Smooth muscle cell (in vitro differentiated cells): ENCODE measurements around the gene SGCE. TPM values are rescaled to one million over a fixed set of nuclear protein-coding genes. Genes with fewer than 3 reads are reported as not detected.

ENCODE experiments used
- DNase-seq: peaks from one replicate; lab custom pipeline; 2025; ENCODE audit not compliant: unreplicated experiment; lab: John Stamatoyannopoulos, UW
- H2AFZ ChIP-seq: fragments of 200-600 bp; sonication (generic); 2 replicates; pipeline ENCODE4 v1.6.0; 2016; ENCODE audit warnings: antibody characterized with exemption, low read depth, mild to moderate bottlenecking
- H3F3A ChIP-seq: fragments of 200-600 bp; sonication (generic); 2 replicates; pipeline ENCODE4 v1.6.0; 2017; ENCODE audit warnings: antibody characterized with exemption, low read depth
- H3K27ac ChIP-seq: fragments of 200-600 bp; sonication (generic); 2 replicates; pipeline ENCODE4 v1.5.1; 2016; ENCODE audit warnings: low read depth, mild to moderate bottlenecking
- H3K27me3 ChIP-seq: fragments of 200-600 bp; sonication (generic); 2 replicates; pipeline ENCODE4 v1.6.1; 2016; ENCODE audit warnings: low read depth, mild to moderate bottlenecking
- H3K36me3 ChIP-seq: fragments of 200-600 bp; sonication (generic); 2 replicates; pipeline ENCODE4 v1.5.1; 2016; ENCODE audit warnings: low read depth
- H3K4me1 ChIP-seq: fragments of 200-600 bp; sonication (generic); 2 replicates; pipeline ENCODE4 v1.5.1; 2016; ENCODE audit warnings: low read depth
- H3K4me2 ChIP-seq: fragments of 200-600 bp; sonication (generic); 2 replicates; pipeline ENCODE4 v1.6.0; 2016; ENCODE audit warnings: mild to moderate bottlenecking
- H3K4me3 ChIP-seq: fragments of 200-600 bp; sonication (generic); 2 replicates; pipeline ENCODE4 v1.5.1; 2016; ENCODE audit warnings: mild to moderate bottlenecking
- H3K79me2 ChIP-seq: fragments of 200-600 bp; sonication (generic); 2 replicates; pipeline ENCODE4 v1.6.0; 2016; ENCODE audit warnings: low read depth, mild to moderate bottlenecking
- H3K9ac ChIP-seq: fragments of 200-600 bp; sonication (generic); 2 replicates; pipeline ENCODE4 v1.6.0; 2016; ENCODE audit warnings: low read depth
- H3K9me3 ChIP-seq: fragments of 200-600 bp; sonication (generic); replicated peaks from 2 replicates; pipeline ENCODE4 v1.5.1; 2016; ENCODE audit warnings: low read depth
- H4K20me1 ChIP-seq: fragments of 200-600 bp; sonication (generic); 2 replicates; pipeline ENCODE4 v1.6.0; 2016; ENCODE audit warnings: low read depth
- CTCF ChIP-seq: fragments of 200-600 bp; sonication (generic); IDR thresholded peaks from 2 replicates; pipeline ENCODE4 v1.5.1; 2017; ENCODE audit warnings: borderline replicate concordance, mild to moderate bottlenecking, antibody characterized with exemption; ENCODE audit not compliant: insufficient read depth, poor library complexity, severe bottlenecking
- WGBS: methylation state at CpG from one replicate; pipeline ENCODE4 v1.1.7; 2016; ENCODE audit warnings: low lambda C conversion rate; 5-methylcytosine and 5-hydroxymethylcytosine counted together
- polyA plus RNA-seq: library from polyadenylated mRNA; unstranded; fragments of >200 nt; fragmentation: Nextera tagmentation; extraction: Ambion mirVana; gene quantifications from 2 replicates; pipeline ENCODE4 v1.2.1, GENCODE V29; 2016
- total RNA-seq: library from RNA; depleted of rRNA; stranded (reverse); fragments of >200 nt; gene quantifications from 2 replicates; pipeline ENCODE4 v1.2.3, GENCODE V29; 2014

The SGCE gene
- total and polyA plus RNA-seq, 2 experiments from 2014 or later, result 87.1 to 123 TPM

DNA sequence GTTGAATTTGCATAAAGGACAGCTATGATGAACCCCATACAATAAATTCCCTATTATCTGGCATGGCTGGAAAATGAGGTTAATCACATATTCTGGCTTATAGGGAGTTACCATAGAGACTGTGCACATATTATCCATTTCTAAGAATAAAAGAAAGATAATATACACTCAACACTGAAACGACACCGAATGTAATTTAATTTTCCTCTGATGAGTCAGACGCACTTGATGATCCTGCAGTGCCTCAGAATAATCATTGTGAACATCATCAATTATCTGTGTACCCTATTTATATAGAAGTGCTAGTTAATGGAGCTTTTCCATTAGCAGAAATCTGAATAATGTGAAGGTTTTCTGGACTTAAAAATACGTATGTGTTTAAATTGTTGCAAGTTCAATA is 60.2 kb downstream of the SGCE start:
- no peak overlapping the region for H3K9ac ChIP-seq

GRCh38 chr7:94594882-94595281 is 61.1 kb downstream of the SGCE start:
- H3K79me2 ChIP-seq, result no peaks in the 10 kb centered on the region
- no peak overlapping the region for H3K4me3 ChIP-seq
- H3K9me3 ChIP-seq, result no peaks in the 10 kb centered on the region
- H2AFZ ChIP-seq, result no peak overlapping the region
- H3F3A ChIP-seq, result no peaks in the 10 kb centered on the region
- peaks cover 27% of the 10 kb centered on the region for H3K4me1 ChIP-seq
- H3K27ac ChIP-seq, result no peak overlapping the region
- 90% methylated on average over 1 of the region's 1 CpG for WGBS
- TF ChIP-seq CTCF, result no peak
- no peak overlapping the region for H3K4me2 ChIP-seq
- H3K9ac ChIP-seq, result no peak overlapping the region
- H4K20me1 ChIP-seq, result no peaks in the 10 kb centered on the region
- DNase-seq, result no peak
- H3K36me3 ChIP-seq, result no peaks in the 10 kb centered on the region
- no peaks in the 10 kb centered on the region for H3K27me3 ChIP-seq

More for the DNA sequence above, 60.2 kb downstream of the SGCE start:
- Histone ChIP-seq H3K4me2 (no peak overlapping the region), H3K9me3 (no peaks in the 10 kb centered on the region), H3F3A (no peaks in the 10 kb centered on the region), H3K27me3 (no peaks in the 10 kb centered on the region), H3K27ac (no peak overlapping the region), H3K36me3 (no peaks in the 10 kb centered on the region), H2AFZ (no peak overlapping the region), H3K4me3 (no peak overlapping the region), H3K4me1 (peaks cover 19% of the 10 kb centered on the region), H3K79me2 (no peaks in the 10 kb centered on the region), H4K20me1 (no peaks in the 10 kb centered on the region)
- TF ChIP-seq CTCF, result no peak
- DNase-seq, result no peak
- WGBS, result 93% methylated on average over 4 of the region's 4 CpGs

GRCh38 chr7:94591176-94591575 is 64.8 kb downstream of the SGCE start:
- DNase-seq, result no peak
- H3K4me3 ChIP-seq, result no peak overlapping the region
- no peak for TF ChIP-seq CTCF
- H3F3A ChIP-seq, result no peaks in the 10 kb centered on the region
- no peaks in the 10 kb centered on the region for H3K27me3 ChIP-seq
- peaks cover 46% of the 10 kb centered on the region for H3K4me1 ChIP-seq
- no peak overlapping the region for H3K9ac ChIP-seq
- H2AFZ ChIP-seq, result no peak overlapping the region
- no peaks in the 10 kb centered on the region for H3K79me2 ChIP-seq
- 91% methylated on average over 2 of the region's 2 CpGs for WGBS
- H3K4me2 ChIP-seq, result no peak overlapping the region
- H3K9me3 ChIP-seq, result no peaks in the 10 kb centered on the region
- H4K20me1 ChIP-seq, result no peaks in the 10 kb centered on the region
- no peak overlapping the region for H3K27ac ChIP-seq
- H3K36me3 ChIP-seq, result no peaks in the 10 kb centered on the region

DNA sequence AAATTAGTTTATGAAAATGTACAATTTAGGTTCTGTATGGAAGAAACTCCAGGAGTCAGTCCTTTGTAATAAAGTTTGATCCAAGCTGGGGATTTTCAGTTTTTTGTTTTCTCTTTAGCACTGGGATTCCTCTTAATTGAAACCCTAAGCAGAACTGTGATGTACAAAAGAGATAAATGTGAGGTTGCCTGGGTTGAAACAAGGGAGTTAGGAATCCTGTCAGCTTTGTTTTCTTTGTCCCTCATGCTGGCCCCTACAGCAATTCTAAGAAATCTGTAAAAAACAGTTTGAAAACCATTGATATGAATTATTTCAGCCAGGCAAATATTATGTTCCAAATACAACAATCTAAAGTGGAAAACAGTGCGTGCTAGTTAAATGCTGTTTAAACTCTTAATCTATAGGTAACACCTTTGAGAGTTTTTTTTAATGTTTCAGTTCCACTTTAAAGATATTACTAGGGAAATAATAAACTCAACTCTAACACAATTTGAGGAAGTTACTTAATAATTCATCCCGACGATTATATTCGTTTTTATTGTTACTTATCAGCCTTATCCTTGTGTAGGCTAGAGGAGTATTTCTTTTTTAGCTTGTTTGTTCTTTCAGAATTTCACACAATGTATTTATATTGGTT is 65.3 kb downstream of the SGCE start:
- H3K9me3 ChIP-seq, result no peaks in the 10 kb centered on the region
- no peak for TF ChIP-seq CTCF
- DNase-seq, result no peak
- no peaks in the 10 kb centered on the region for H3F3A ChIP-seq
- no peaks in the 10 kb centered on the region for H3K27me3 ChIP-seq
- H3K36me3 ChIP-seq, result no peaks in the 10 kb centered on the region
- H3K4me2 ChIP-seq, result no peak overlapping the region
- H3K4me3 ChIP-seq, result no peak overlapping the region
- 98% methylated on average over 4 of the region's 4 CpGs for WGBS
- no peak overlapping the region for H3K9ac ChIP-seq
- H3K79me2 ChIP-seq, result no peaks in the 10 kb centered on the region
- no peaks in the 10 kb centered on the region for H4K20me1 ChIP-seq
- no peak overlapping the region for H2AFZ ChIP-seq
- H3K4me1 ChIP-seq, result peaks cover 46% of the 10 kb centered on the region
- no peak overlapping the region for H3K27ac ChIP-seq
